ENCODE data around the gene RNLS. TPM values are rescaled to one million over a fixed set of nuclear protein-coding genes. Genes with fewer than 3 reads are reported as not detected.
A peak's percentile ranks its signal among the peaks of the same experiment; 100 is the strongest.

Gene RNLS
- polyA plus RNA-seq, 2 of the 4 experiments (the other 2 are of a cell fraction), result 11.7 to 16.8 TPM

GRCh38 chr10:88347597-88348304 lies 235.4 kb downstream of the RNLS start:
- ChIA-PET POLR2A (no interaction called here), CTCF (interaction anchor here (1.4 to 1.9 kb wide), 2 partner anchors 29 to 42 kb away, joined by 3 to 7 read pairs; no protein-coding TSS in a partner anchor)
- H3K4me2 ChIP-seq, result no peak overlapping the region
- WGBS (ENCODE audit: missing lambda C conversion rate), result 81% methylated on average over 3 of the region's 3 CpGs
- H3K4me3 ChIP-seq, result no peak overlapping the region
- H3K4me1 ChIP-seq, result 0 out of 3 replicates have a peak, but pooled peaks cover 6% of the 10 kb centered on the region
- no peak overlapping the region for H3K27ac ChIP-seq
- ATAC-seq, result no peak
- no peak for FAIRE-seq
- TF ChIP-seq NR3C1 (IDR thresholded peaks at IDR 0.05) (no peak), BHLHE40 (IDR thresholded peaks at IDR 0.05; ENCODE audit: low read depth, low read length) (no peak), HOXB13 (CRISPR knock-in tag; IDR thresholded peaks at IDR 0.05; ENCODE audit: low read depth) (no peak), PHF8 (IDR thresholded peaks at IDR 0.05; ENCODE audit: borderline replicate concordance, low read depth) (no peak), HOXA7 (CRISPR knock-in tag; IDR thresholded peaks at IDR 0.05) (no peak)
- no peak for DNase-seq (ENCODE audit: low read depth in 1 of 2, low spot score in 1 of 2)
- no peaks in the 10 kb centered on the region for H3K9me3 ChIP-seq

DNA sequence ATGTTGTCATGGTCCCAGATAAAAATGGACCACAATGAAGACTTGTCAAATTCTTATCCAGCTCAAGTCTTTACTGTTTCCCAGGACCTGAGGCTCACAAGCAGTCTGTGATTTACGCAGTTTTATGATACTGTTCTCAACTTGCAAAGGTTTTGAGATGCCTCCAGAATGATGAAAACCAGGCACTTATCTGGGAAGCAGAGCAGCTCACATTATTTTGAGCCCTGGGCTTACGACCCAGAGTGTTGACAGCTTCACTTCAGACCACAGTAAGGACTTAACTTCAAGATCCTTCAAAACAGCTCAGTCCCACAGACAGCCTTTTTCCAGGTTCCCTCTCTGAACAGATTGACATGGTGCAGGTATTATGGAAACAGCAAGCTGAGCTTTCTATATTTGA lies 236.1 kb downstream of the RNLS start:
- TF ChIP-seq, protein P1, sequence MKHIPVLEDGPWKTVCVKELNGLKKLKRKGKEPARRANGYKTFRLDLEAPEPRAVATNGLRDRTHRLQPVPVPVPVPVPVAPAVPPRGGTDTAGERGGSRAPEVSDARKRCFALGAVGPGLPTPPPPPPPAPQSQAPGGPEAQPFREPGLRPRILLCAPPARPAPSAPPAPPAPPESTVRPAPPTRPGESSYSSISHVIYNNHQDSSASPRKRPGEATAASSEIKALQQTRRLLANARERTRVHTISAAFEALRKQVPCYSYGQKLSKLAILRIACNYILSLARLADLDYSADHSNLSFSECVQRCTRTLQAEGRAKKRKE (CRISPR knock-in tag; IDR thresholded peaks at IDR 0.05; ENCODE audit: low read depth), result no peak
- no peak overlapping the region for H3K4me3 ChIP-seq
- ATAC-seq (no peak; a peak in 2 of 6 replicates), FAIRE-seq (no peak), DNase-seq (ENCODE audit: low read depth in 1 of 2, low spot score in 1 of 2) (no peak)
- no peaks in the 10 kb centered on the region for H3K9me3 ChIP-seq
- ChIA-PET POLR2A (no interaction called here), CTCF (interaction anchor here (1.4 to 1.9 kb wide), 2 partner anchors 29 to 42 kb away, joined by 3 to 7 read pairs; no protein-coding TSS in a partner anchor)
- no peak overlapping the region for H3K4me2 ChIP-seq
- 0 out of 3 replicates have a peak, but pooled peaks cover 6% of the 10 kb centered on the region for H3K4me1 ChIP-seq
- H3K27ac ChIP-seq, result no peak overlapping the region
- WGBS (ENCODE audit: missing lambda C conversion rate), result 77% methylated on average over 2 of the region's 2 CpGs

GRCh38 chr10:88346144-88346977 lies 236.8 kb downstream of the RNLS start:
- CTCF ChIA-PET, result interaction anchor here (0.7 to 1.9 kb wide), 3 partner anchors 28 to 231 kb away, joined by 3 to 7 read pairs (median 4); no protein-coding TSS in a partner anchor
- ATAC-seq (peak in 1 of 2 experiments; percentile 42; a peak in 3 of 6 replicates), DNase-seq (ENCODE audit: low read depth in 1 of 2, low spot score in 1 of 2) (peak in 1 of 2 experiments; percentile 10), FAIRE-seq (no peak)
- 0 out of 3 replicates have a peak, but pooled peaks cover 6% of the 10 kb centered on the region for H3K4me1 ChIP-seq
- H3K4me3 ChIP-seq, result no peak overlapping the region
- 53% methylated on average over 6 of the region's 6 CpGs for WGBS (ENCODE audit: missing lambda C conversion rate)
- no peak overlapping the region for H3K27ac ChIP-seq
- H3K4me2 ChIP-seq, result peak overlapping the region; percentile 41
- TF ChIP-seq MAFK (IDR thresholded peaks at IDR 0.05; ENCODE audit: partially characterized antibody), result peak; percentile 85
- TF ChIP-seq POLR2A (IDR thresholded peaks at IDR 0.05; ENCODE audit: low read length), result no peak
- no peak for TF ChIP-seq BCL3 (IDR thresholded peaks at IDR 0.05)
- TF ChIP-seq PBX3 (IDR thresholded peaks at IDR 0.05), result no peak
- no peak for TF ChIP-seq MYC (IDR thresholded peaks at IDR 0.05; ENCODE audit: borderline replicate concordance, low read length)
- peak; percentile 63 for TF ChIP-seq GATA3 (IDR thresholded peaks at IDR 0.05; ENCODE audit: borderline replicate concordance)
- TF ChIP-seq ZNF302 (CRISPR knock-in tag; IDR thresholded peaks at IDR 0.05), result no peak
- POLR2A ChIA-PET, result no interaction called here
- H3K9me3 ChIP-seq, result no peaks in the 10 kb centered on the region
